Ecto neural progenitor cell (in vitro differentiated cells): Measurements from ENCODE around the gene KCNMA1.
"Not testable (repeated sequence)": the region's sequence is repeated elsewhere in the genome, so short reads cannot be mapped to it uniquely, and the experiment has no call there.

Source experiments
- DNase-seq: peaks from one replicate; pipeline ENCODE4 v3.0.0-alpha.2; 2018; ENCODE audit warnings: low spot score

Gene KCNMA1

DNA sequence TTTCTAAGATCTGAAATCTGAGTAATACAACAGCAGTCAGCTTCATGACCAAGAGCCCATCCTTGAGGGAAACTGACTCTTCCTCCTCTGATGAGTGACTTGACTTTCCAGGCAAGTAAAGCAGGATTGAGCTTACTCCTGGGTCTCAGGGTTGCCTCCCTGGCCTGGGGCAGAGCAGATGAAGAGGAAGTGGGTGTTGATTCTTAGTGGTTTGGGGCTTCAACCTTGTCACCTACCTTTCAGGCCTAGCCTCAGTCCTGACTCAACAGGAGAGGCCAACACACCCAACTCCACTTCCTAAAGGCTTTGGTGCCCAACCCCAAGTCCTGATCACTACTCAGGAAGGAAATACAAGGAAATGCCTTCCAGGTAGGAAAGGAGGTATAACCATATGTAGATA lies 54.1 kb downstream of the KCNMA1 start:
- DNase-seq, result no peak

DNA sequence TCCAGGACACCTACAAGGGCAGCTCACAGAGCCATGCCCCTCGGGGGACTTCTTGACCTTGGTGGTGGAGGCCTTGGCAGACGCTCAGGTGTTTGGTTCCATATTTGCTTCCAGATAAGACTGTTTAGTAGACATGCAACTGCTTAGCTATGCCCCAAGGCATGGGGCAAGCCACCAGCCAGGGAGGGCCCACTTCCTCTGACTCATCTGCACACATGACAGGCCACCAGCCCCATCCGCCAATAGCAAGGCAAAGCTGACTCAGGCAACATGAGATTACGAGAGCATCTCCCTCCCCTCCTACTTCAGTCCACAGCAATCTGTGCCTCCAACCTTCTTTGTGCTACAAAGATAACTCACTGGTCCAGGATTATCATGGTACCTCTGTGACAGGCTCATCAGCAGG lies 54.9 kb downstream of the KCNMA1 start:
- DNase-seq, result no peak

DNA sequence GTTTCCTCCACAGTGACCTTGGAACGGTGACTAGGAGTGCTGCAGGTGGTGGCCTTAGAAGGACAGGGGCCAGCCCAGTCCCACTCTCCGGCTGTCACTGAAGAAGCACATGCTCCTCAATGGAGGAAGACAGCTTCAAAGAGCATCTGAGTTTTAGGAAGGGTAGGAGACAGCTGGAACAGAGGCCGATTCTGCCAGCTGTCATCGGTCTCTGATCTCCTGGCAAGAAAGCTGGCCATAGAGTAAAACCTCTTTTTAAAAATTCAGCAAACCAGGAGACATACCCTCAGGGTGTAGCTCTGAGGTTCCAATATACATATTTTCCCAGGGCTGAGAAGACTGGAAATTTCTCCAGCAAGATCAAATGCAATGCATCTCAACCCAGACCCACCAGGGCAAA lies 55.9 kb downstream of the KCNMA1 start:
- DNase-seq, result no peak

DNA sequence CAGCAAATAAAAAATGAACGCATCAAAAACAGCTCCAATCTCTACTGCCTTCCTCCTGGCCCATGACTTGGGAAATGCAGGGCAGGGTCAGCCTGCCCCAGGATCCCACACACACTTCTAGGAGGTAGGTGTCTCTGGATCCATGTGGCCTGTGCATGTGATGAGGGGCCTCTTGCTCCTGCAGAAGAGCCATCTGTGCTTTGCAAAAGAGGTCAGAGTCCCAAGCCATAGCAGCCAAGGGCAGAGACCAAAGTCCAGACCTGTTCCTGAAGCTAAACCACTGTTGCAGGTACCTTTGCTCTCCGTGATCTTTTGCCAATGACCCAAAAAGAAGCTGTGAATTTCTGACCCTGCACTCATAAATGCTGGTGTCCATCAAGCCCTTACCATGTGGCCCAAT lies 57.1 kb downstream of the KCNMA1 start:
- DNase-seq, result no peak

DNA sequence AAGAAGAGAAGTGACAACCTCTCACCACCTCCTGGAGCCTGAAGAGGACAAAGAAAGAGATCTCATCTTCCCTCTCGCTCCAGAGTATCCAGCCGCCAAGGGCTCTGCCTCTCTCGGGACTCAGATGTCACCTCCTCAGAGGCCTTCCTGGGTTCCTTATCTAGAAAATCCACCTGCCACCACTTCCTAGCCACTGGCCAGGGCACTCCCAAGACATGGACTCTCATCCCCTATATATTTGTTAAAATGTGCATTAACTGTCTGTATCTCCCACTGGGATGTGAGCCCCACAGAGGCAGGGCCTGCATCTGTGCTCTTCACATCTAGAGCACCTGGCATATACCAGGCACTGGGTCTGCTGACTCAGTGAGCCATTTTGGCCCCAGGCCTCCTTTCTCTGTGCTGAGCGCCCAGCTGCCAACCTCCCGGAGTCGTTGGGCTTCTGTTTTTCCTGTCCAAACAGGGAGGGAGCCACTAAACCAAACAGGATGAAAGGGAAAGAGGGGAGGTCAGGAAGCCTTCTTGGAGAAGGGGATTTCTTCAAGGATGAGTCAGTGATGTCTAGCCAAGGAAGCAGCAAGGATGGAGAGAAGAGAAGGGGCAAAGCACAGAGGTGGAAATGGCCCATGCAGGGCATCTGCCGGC lies 58.9 kb downstream of the KCNMA1 start:
- DNase-seq, result no peak

DNA sequence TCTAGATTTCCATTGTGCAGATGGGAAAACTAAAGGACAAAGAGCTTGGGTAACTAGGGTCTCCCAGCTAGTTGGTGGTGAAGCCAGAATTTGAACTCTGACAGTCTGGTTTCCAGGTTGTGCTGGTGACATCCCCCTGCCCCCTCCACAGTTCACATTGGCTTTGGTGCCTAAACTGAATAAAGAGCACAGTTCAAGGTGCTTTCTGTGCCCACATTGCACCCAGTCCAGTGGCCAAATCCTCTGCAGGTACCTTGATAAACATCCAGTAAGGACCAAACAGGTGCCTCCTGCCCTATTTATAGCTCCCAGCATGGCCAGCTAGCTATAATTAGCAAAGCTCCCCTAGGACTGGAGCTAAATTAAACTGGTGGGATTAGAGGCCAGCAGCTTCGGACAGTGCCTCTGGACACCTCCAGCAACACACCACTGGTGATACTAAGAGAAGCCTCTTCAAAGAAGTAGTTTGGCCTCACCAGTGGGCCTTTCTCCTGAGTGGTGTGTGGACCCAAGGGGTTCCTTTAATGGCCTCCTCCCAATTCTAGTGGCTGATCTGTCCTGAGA lies 59.9 kb downstream of the KCNMA1 start:
- DNase-seq, result no peak

DNA sequence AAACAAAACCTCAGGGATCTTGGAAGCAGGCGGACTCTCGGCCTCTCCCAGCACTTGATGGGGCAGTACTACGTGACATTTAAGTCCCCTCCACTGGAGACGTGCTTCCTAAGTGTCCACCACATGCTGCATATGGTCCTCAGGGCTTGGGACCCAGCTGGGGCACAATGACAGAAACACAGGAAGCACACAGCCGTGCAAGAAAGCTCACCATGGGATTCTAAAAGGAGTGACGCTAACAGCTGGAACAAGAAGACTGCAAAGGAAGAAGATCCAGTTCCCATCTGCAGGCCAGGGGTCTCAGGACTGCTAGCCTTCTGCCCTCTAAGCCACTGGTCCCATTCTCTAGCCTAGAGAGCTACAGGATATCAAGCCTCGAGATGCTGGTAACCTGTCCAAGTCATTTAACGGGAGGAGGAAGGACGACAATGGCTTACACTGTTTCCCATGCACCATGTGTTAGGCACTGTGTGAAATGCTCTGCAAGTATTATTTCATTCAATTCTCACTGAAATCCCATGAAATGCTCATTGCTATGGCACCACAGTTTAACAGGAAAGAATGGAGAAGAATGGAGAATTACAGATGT lies 61.1 kb downstream of the KCNMA1 start:
- no peak for DNase-seq

DNA sequence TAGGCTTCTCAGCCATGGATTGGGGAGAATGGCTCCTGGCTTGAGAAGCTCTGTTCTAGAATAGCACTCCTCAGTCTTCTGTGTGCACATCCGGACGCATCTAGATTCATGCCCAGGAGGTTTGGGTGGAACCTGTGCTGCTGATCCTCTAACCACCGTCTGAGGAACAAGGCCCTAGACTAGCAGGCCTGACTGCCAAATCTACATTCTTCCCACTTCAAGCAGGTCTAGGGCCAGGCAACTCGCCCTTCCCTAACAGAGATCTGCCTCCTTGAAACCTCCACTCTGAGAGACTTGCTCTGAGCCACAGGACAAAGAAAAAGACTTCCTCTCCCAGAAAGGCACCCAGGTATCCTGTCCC lies 61.6 kb downstream of the KCNMA1 start:
- no peak for DNase-seq

DNA sequence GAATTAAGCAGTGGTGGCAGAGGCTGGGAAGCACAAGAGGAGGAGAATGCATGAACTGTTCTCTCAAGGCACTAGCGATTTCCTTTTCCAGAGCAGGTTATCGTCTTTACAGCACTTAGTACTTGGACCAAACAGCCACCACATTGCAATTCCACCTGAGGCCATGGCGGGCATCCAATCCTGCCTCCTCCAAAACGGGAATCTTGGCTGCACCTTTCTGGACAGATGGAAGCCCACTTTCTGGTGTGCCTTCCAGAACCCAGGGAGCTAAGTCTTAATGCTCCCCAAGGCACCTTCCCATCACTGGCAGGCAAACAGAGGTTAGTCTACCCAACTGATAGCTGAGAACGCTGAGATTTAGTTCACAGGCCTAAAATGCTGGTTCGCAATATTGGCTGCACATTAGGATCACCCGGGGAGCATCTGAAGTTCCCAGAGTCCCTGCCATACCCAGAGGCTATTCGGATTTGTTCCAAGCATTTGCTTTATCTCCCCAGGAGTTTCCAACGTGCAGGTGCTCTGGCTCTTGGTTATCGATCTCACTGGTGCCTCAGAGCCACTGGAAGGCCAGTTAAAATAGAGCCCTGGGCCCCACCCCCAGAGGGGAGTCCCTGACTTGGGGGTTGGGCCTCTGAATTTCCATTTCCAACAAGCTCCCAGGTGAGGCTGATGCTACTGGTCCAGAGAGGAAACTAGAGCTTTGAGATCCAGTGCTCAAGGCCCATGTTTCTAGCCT lies 62.2 kb downstream of the KCNMA1 start:
- DNase-seq, result no peak

DNA sequence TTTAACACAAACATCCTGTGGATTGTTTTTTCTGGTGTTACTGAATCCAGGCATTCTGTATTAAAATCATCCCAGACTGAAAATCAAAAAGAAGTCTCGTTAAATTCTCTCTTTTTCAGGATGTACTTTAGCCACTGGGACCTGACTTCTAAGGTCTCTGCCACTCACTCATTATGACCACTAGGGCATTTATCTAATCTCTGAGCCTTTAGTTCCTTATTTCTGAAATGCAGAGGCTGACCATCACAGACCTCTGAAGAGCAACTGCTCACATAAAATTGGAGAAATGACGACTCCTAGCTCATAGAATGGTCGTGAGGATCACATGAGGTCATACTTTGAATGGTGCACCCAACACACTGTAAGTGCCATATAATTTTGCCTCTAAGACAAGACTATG lies 63.2 kb downstream of the KCNMA1 start:
- no peak for DNase-seq

DNA sequence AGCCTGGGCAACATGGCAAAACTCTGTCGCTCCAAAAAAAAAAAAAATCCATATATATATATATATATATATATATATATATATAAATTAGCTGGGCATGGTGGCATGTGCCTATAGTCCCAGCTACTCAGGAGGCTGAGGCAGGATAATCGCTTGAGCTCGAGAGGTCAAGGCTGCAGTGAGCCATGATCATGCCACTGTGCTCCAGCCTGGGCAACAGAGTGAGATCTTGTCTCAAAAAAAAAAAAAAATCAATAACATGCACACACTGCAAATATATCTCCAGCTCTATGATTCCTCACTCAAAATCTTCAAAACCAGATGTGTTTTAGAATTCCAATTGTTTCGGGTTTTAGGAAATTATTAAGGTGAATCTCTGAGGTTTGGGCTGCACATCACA lies 65.1 kb downstream of the KCNMA1 start:
- DNase-seq, result not testable (repeated sequence)

DNA sequence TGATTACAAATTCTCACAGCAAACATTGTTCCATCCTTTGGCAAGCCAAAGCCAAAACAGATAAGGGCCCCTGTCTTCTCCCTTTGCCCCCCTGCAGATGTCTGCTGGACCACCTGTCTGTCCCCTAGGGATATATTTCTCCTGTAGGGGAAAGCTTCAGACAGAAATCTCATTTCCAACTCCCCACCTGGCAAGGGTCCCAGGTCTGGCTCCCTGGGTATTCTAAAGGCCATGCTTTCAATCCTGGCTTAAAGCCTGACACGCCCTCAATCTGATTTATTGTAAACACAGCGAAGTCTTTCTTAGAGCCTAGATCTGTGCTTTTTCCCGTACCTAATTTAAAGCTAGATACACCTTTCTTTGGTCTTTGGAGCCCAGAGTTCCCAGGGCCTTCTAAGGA lies 66.1 kb downstream of the KCNMA1 start:
- DNase-seq, result no peak

DNA sequence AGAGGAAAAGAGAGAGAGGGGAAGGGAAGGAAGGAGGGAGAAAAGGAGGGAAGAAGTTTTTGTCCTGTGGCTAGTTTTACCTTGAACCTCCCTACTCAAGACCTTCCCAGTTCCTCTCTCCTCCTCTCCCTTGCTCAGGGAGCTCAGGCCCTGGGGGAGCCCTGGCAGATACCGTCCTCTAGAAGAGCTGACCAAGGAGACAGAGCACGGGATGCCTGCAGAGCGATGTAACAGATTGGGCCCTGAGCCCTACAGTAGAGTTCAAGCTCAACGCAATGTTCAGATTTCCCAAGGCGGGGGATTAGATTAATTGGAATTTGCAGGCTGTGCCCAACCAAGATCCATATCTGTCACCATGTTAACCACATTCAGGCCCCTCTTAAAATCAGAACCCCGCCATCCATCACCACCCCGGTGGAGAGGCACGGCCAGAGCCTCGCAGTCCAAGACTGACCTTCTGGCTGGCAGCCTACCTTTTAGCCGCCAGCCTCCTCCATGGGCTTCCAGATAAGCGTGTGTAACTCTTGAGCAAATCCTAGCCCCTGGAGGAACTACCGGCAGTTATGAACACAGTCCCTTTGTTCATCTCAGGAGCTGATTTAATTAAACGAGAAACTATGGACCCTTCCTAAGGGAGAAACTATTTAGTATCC lies 70.6 kb downstream of the KCNMA1 start:
- DNase-seq, result no peak

DNA sequence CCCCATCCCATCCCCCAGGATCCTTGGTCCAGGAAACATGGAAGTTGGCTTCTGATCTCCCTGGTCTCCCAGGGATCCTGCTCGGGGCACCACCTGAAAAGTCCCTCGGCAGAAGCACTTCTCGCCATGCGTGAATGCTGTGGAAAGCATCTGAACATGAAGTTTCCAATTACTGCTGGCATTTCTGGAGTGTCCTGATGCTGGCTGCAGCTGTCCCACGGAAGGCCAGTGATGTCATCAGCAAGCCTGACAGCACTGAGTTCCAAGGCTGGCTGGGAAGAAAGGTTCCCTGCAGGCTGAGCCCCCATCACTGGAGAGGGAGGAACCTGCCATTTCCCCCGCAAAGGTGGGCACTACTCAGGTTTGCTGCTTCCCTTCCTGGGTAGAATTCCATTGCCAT lies 71.4 kb downstream of the KCNMA1 start:
- DNase-seq, result no peak

DNA sequence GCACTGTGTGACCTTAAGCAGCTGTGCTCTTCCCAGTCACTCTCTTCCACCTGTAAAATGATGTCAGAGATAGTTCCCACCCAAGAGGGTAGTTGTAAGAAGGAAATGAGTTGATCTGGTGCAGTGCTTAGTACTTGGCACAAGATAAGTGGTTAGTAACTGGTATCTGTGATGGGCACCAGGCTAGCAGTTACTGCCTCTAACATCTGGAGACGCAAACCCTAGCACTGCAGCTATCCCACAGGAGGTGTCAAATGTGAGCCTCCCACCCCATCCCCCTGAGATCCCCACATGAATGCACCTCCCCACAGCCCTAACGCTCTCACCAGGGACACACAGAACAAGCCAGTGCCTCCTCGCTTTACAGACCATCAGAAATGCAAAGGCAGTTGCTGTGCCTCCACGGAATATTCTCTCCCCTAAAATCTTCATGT lies 72.0 kb downstream of the KCNMA1 start:
- no peak for DNase-seq

DNA sequence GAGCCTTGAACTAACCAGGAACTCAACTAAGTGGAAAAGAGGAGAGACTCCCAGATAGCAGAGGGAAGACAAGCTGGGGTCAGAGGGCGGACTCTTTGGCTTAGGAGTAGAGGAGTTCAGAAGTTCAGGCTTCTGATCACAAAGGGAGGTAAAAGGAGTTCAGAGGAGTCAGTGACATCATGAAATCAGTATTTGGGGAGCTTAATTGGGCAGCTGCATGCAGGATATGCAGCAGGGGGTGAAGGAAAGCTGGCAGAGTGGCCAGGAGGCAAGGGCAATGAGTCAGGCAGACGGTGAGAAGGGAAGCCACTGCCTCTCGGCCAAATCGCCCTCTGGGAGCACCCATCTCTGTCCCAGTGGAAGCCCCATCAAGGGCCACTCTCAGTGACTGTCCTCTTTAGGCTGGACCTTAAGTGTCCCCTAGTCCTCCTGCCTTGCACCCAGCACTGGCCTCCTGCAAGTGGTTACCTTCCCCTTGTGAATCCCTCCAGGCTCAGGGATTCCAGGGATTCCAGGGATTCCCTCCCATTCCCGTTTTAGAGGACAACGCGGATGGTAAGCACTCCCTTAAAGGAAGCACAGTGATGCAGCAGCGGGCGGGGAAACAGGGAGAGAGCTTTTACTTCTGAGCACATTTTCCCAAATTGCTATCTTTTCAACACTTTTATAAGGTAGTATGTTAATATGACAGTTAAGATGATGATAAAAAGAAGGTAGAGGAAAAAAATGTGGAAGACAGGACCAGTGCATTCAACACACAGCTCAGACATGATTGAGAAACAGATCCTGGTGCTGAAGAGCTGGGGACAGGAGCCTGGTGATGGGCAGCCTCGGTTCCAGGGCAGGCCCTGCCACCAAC lies 72.6 kb downstream of the KCNMA1 start:
- DNase-seq, result peak; percentile 61

DNA sequence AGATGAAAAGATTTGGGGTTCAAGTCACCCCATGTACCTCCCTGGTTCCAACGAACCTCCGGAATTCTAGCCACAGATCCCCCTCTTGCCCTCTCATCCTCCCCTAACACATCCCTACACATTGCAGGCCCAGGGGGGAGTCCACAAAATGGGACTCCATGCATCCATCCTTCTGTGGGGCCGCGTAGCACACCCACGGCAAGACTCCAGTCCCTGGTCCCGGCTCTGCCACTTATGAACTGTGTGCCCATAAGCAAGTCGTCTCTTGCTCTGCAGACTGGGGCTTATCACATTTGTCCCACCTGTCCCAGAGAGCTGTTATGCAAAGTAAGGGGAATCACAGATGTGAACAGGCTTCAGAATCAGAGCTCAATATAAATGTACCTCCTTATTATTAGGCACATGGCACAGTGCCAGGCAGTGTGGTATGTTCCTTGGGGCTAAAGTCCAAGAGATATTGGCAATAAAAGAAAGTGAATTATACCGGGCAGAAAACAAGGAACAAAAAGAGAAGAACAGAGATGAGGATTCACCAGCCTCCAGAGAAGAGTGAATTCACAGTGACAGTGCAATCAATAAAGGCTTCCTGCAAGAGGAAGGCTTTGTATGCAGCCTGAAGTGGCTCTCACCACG lies 73.9 kb downstream of the KCNMA1 start:
- DNase-seq, result no peak

DNA sequence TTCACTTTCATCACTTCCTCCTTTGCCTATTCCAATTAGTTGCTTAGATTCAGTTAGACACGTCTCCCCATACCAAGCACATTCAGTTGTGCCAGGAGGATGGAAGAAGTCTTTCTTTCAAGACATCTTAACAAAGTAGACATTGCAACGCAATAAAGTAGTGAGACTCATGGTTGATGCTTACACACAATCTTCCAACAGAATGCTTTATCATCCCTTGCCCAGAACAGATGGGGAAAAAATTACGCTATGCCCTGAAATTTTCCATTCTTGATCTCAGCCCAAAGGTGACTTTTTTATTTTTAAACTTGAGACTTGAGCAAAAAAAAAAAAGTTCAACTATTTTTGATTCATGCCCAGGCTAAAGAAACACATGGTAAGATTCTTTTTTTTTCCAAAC lies 74.9 kb downstream of the KCNMA1 start:
- no peak for DNase-seq

DNA sequence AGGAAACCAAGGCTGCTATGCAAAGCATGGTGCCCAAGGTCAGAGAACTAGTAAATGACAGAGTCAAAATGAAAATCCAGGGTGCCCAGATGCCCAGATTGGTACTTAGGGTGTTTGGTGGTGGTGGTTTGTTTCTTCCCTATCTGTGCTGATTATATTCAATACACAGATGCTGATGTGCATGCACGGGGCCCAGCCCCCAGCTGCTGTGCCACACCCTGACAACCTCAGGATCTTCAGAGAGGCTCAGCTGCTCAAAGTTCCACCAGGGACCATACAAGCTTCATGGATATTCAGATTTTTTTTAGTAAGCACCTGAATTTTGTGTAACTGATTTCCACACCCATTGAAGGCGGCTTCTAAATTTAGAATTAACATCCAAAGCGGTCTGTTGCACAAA lies 75.6 kb downstream of the KCNMA1 start:
- DNase-seq, result no peak

DNA sequence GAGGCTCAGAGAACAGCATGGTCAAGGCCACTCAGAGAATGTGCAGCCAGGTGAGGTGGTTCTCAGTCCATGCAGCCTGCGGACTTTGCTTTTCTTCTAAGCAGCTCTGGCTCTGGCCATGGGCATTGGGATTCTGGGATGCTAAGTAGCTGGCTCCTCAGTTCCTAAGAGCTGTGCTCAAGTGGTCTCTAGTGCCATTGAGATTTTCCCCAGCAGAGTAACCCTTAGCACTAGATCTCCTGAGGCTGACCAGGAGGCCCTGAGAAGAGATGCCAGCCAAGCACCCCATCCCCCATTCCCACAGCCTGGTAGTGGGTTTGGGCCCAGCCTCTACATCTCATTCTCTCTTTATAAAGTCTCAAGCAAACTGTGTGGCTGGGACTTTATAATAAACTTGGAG lies 77.1 kb downstream of the KCNMA1 start:
- DNase-seq, result no peak

DNA sequence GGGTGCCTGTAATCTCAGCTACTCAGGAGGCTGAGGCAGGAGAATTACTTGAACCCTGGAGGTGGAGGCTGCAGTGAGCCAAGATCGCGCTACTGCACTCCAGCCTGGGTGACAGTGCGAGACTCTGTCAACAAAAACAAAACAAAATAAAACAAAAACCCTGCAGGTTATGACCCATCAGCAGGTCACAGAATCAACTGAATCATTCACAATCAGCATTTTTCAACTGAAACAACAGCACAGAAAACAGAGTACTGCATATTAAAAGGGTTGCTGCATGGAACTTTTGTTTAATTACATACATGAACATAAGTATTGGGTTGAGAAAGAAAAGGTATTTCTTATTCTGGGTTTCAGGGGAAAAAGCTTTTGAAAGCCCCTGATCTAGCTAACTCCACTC lies 77.6 kb downstream of the KCNMA1 start:
- DNase-seq, result no peak
